K562 (cell line): Measurements from ENCODE around the gene EFCAB10. TPM values are rescaled to one million over a fixed set of nuclear protein-coding genes. Genes with fewer than 3 reads are reported as not detected.

Experiments
- ATAC-seq: fragments of 200-7000 bp; cut with Tn5 transposase; 3 replicates; pipeline ENCODE4 v1.9.1; 2020; ENCODE audit warnings: moderate library complexity
- BruUV-seq: library from RNA; stranded (reverse); fragments of 400-500 nt; replicated peaks from 2 replicates; lab custom pipeline; 2021; lab: Mats Ljungman, UMichigan
- CTCF ChIA-PET: fragments of 300-600 bp; formaldehyde crosslinking; extraction: SDS; loops from one replicate; lab custom pipeline; 2021; ENCODE audit warnings: low intra/inter-chr PET ratio; lab: Yijun Ruan, JAX
- POLR2A ChIA-PET: fragments of 300-600, 350-650 bp; sonication (Branson Sonifier 250); formaldehyde crosslinking; extraction: SDS; loops from one replicate; lab custom pipeline; 2021; ENCODE audit warnings: antibody characterized with exemption, inconsistent platforms; lab: Yijun Ruan, JAX
- DNase-seq, 4 experiments: peaks; one replicate each; pipeline versions ENCODE4 v3.0.0 to v3.0.0-alpha.2; 2011 to 2018; ENCODE audit warnings: low spot score in 3 of 4, mixed read lengths in 3 of 4; ENCODE audit errors: extremely low read depth in 1 of 4
- FAIRE-seq: peaks from 2 replicates; lab custom pipeline; 2011; peaks lifted over from hg19 to GRCh38; lab: Jason Lieb, UNC
- H2AFZ ChIP-seq: 2 replicates; pipeline ENCODE4 v1.6.0; 2011; ENCODE audit warnings: low read depth, low read length, control low read depth, inconsistent platforms
- H3K27ac ChIP-seq: fragments of 200-600 bp; 3 replicates; pipeline ENCODE4 v1.8.0; 2011; ENCODE audit warnings: low read depth, mild to moderate bottlenecking, control low read depth, inconsistent platforms, low read length, moderate library complexity, mixed read lengths; ENCODE audit errors: extremely low read depth
- H3K27me3 ChIP-seq, 2 experiments: fragments of 300-600 bp in 1 of 2; 2 replicates in 1 of 2; 3 replicates in 1 of 2; pipeline versions ENCODE4 v1.6.0 to v1.8.0; 2011; ENCODE audit warnings: inconsistent platforms in 2 of 2, low read length in 2 of 2, mild to moderate bottlenecking in 1 of 2, mixed read lengths in 1 of 2, moderate library complexity in 1 of 2; ENCODE audit not compliant: control insufficient read depth in 2 of 2, insufficient read depth in 2 of 2
- H3K36me3 ChIP-seq: fragments of 300-600 bp; 3 replicates; pipeline ENCODE4 v1.8.0; 2011; ENCODE audit warnings: mild to moderate bottlenecking, low read length, inconsistent platforms; ENCODE audit not compliant: control insufficient read depth, insufficient read depth
- H3K4me1 ChIP-seq, 2 experiments: fragments of 200-600 bp in 1 of 2; replicated peaks in 1 of 2; 2 replicates in 1 of 2; 3 replicates in 1 of 2; pipeline versions ENCODE4 v1.5.1 to v1.8.0; 2011; ENCODE audit warnings: inconsistent platforms in 2 of 2, low read length in 2 of 2, mild to moderate bottlenecking in 1 of 2, mixed read lengths in 1 of 2, moderate library complexity in 1 of 2; ENCODE audit not compliant: control insufficient read depth in 2 of 2, insufficient read depth in 2 of 2
- H3K4me2 ChIP-seq: 2 replicates; pipeline ENCODE4 v1.6.1; 2011; ENCODE audit warnings: low read length, control low read depth, inconsistent platforms, mixed read lengths; ENCODE audit not compliant: insufficient read depth
- H3K4me3 ChIP-seq: fragments of 200-600 bp; sonication (generic), shearing (Covaris generic); 2 replicates; pipeline ENCODE4 v1.5.1; 2016; ENCODE audit warnings: control low read depth, inconsistent platforms
- H3K79me2 ChIP-seq: fragments of 200-600 bp; 3 replicates; pipeline ENCODE4 v1.8.0; 2011; ENCODE audit warnings: low read length, inconsistent platforms; ENCODE audit not compliant: control insufficient read depth, insufficient read depth
- H3K9ac ChIP-seq, 2 experiments: 2 replicates each; pipeline versions ENCODE4 v1.6.0 to v1.6.1; 2011; ENCODE audit warnings: low read depth in 2 of 2, low read length in 2 of 2, control low read depth in 1 of 2, inconsistent platforms in 1 of 2, mild to moderate bottlenecking in 1 of 2, mixed read lengths in 1 of 2; ENCODE audit not compliant: insufficient read depth in 1 of 2
- H3K9me1 ChIP-seq: one replicate; pipeline ENCODE4 v1.6.0; 2011; ENCODE audit warnings: inconsistent platforms, mild to moderate bottlenecking, low read length, moderate library complexity; ENCODE audit not compliant: control insufficient read depth, insufficient read depth
- H3K9me3 ChIP-seq: replicated peaks from 2 replicates; pipeline ENCODE4 v1.5.1; 2011; ENCODE audit warnings: low read depth, low read length, inconsistent platforms; ENCODE audit not compliant: control insufficient read depth, insufficient read depth
- H4K20me1 ChIP-seq: replicated peaks from 2 replicates; pipeline ENCODE4 v1.6.1; 2011; ENCODE audit warnings: low read length, inconsistent platforms, mixed read lengths; ENCODE audit not compliant: control insufficient read depth, insufficient read depth
- CREBBP ChIP-seq: IDR thresholded peaks from one replicate; pipeline ENCODE4 v1.6.1; 2012; ENCODE audit warnings: low read depth, mild to moderate bottlenecking, control low read depth, inconsistent platforms, low read length
- ETV6 ChIP-seq, 3 experiments: fragments of 150-350 bp in 1 of 3; sonication (generic) in 1 of 3; formaldehyde crosslinking in 1 of 3; IDR thresholded peaks; 2 replicates each; pipeline versions ENCODE4 v1.6.1 to v1.8.0; 2014 to 2022; ENCODE audit warnings: borderline replicate concordance in 2 of 3, low read depth in 2 of 3, antibody characterized with exemption in 1 of 3, low read length in 1 of 3, mild to moderate bottlenecking in 1 of 3, missing genetic modification reagents in 1 of 3
- L3MBTL2 ChIP-seq: fragments of 450-650 bp; IDR thresholded peaks from 2 replicates; pipeline ENCODE4 v1.6.1; 2016; ENCODE audit warnings: mild to moderate bottlenecking, moderate library complexity
- MAFG ChIP-seq: fragments of 450-650 bp; conservative IDR thresholded peaks from 2 replicates; pipeline ENCODE4 v1.6.1; 2016; ENCODE audit warnings: missing genetic modification characterization, missing compliant biosample characterization
- MCM5 ChIP-seq: fragments of 450-650 bp; IDR thresholded peaks from 2 replicates; pipeline ENCODE4 v1.6.1; 2016; ENCODE audit warnings: low read depth
- MNT ChIP-seq, 2 experiments: fragments of 450-650 bp; conservative IDR thresholded peaks; 2 replicates each; pipeline ENCODE4 v1.6.1; 2017; ENCODE audit warnings: mild to moderate bottlenecking in 2 of 2, moderate library complexity in 2 of 2
- NR2C1 ChIP-seq, 2 experiments: fragments of 450-650 bp; IDR thresholded peaks; 2 replicates each; pipeline ENCODE4 v1.6.1; 2017; ENCODE audit warnings: mild to moderate bottlenecking in 2 of 2, antibody characterized with exemption in 1 of 2, inconsistent platforms in 1 of 2, missing compliant biosample characterization in 1 of 2, missing genetic modification characterization in 1 of 2
- SPI1 ChIP-seq: IDR thresholded peaks from 2 replicates; pipeline ENCODE4 v1.6.1; 2011; ENCODE audit warnings: low read depth, low read length, control low read depth, borderline replicate concordance
- STAT5A ChIP-seq: IDR thresholded peaks from 2 replicates; pipeline ENCODE4 v1.6.1; 2012; ENCODE audit warnings: low read length, inconsistent platforms, borderline replicate concordance
- ZBED1 ChIP-seq: IDR thresholded peaks from 2 replicates; pipeline ENCODE4 v1.6.1; 2014
- ZNF133 ChIP-seq: fragments of 250-450 bp; sonication (Bioruptor Pico); IDR thresholded peaks from 2 replicates; pipeline ENCODE4 v1.4.0; 2020; ENCODE audit warnings: mild to moderate bottlenecking
- ZNF282 ChIP-seq: sonication (generic); formaldehyde crosslinking; IDR thresholded peaks from 2 replicates; pipeline ENCODE4 v1.8.1; 2023; ENCODE audit warnings: missing genetic modification reagents
- WGBS: fragments of 100-300 bp; shearing (Covaris generic); methylation state at CpG from one replicate; pipeline ENCODE4 v1.1.6; 2016; ENCODE audit warnings: low coverage, mixed read lengths; ENCODE audit not compliant: insufficient coverage; ENCODE audit errors: missing lambda C conversion rate; 5-methylcytosine and 5-hydroxymethylcytosine counted together
- in situ Hi-C: fragments of 300-500 bp; cut with MboI; formaldehyde crosslinking; loops from 4 replicates; pipeline ENCODE4 v1.15.0; 2018; ENCODE audit warnings: inconsistent platforms, mixed read lengths
- intact Hi-C: fragments of 100-400 bp; cut with micrococcal nuclease; formaldehyde crosslinking; loops from 2 replicates; pipeline ENCODE4 v1.14.2; 2022
- polyA plus RNA-seq, 8 experiments: library from polyadenylated mRNA; depleted of rRNA in 4 of 8; stranded (reverse) in 5 of 8; unstranded in 3 of 8; fragments of >200 nt; fragmentation: Nextera tagmentation in 2 of 8; fragmentation: Illumina TruSeq in 1 of 8; extraction: Ambion mirVana in 2 of 8; extraction: Trizol in 1 of 8; gene quantifications; 2 replicates each; pipeline versions ENCODE4 v1.2.1 to v1.2.3, GENCODE V29; 2011 to 2014; ENCODE audit warnings: inconsistent platforms in 1 of 8, missing spikeins in 1 of 8
- total RNA-seq, 7 experiments: library from RNA; depleted of rRNA in 6 of 7; stranded (reverse); fragments of >200 nt in 6 of 7; fragmentation: Illumina TruSeq in 2 of 7; extraction: Trizol in 2 of 7; gene quantifications; 2 replicates each; pipeline versions ENCODE4 v1.2.1 to v1.2.3, GENCODE V29; 2011 to 2021; ENCODE audit warnings: low replicate concordance in 1 of 7
- TF ChIP-seq, protein P1 (sequence below): fragments of 450-650 bp; IDR thresholded peaks from 2 replicates; pipeline ENCODE4 v1.6.1; 2017; ENCODE audit warnings: antibody characterized with exemption

Gene EFCAB10
- total and polyA plus RNA-seq, 9 of the 15 experiments (the other 6 are each of a cell fraction or from before 2014, with no cell fraction given): 5.0 to 21.4 (median 16.8) TPM

- no peaks in the 10 kb centered on the region for H3K9me3 ChIP-seq
- CTCF ChIA-PET: no interaction called here
- peak overlapping the region; percentile 90 for H2AFZ ChIP-seq
- ATAC-seq (peak; percentile 78), DNase-seq (peak; percentile 53 to 78 (median 64)), FAIRE-seq (no peak)
- H4K20me1 ChIP-seq: no peaks in the 10 kb centered on the region
- H3K9me1 ChIP-seq: no peaks in the 10 kb centered on the region
- H3K36me3 ChIP-seq: no peaks in the 10 kb centered on the region
- peak overlapping the region; percentile 74 for H3K4me2 ChIP-seq
- H3K27me3 ChIP-seq: peaks cover 3 to 8% of the 10 kb centered on the region in 2 experiments; a peak in 2 of 5 replicates
- in situ Hi-C loops (no loop called here), intact Hi-C loops (no loop called here)
- H3K4me3 ChIP-seq: peak overlapping the region; percentile 32
- POLR2A ChIA-PET: interaction anchor here (0.6 to 1.7 kb wide), 3 partner anchors 15 to 104 kb away, joined by 3 to 4 read pairs (median 4); no protein-coding TSS in a partner anchor
- peaks cover 5% of the 10 kb centered on the region; the same call in 1 of the 3 replicates for H3K79me2 ChIP-seq
- H3K9ac ChIP-seq: peak overlapping the region in 1 of 2 experiments; percentile 60; a peak in 2 of 4 replicates
- BruUV-seq: no TSS peak
- peaks cover 0 to 10% of the 10 kb centered on the region in 2 experiments; a peak in 3 of 5 replicates for H3K4me1 ChIP-seq
- 28% methylated on average over 14 of the region's 14 CpGs for WGBS
- peak overlapping the region; percentile 44; the same call in 2 of the 3 replicates for H3K27ac ChIP-seq
- peak; percentile 90 for TF ChIP-seq L3MBTL2
- TF ChIP-seq, protein P1, sequence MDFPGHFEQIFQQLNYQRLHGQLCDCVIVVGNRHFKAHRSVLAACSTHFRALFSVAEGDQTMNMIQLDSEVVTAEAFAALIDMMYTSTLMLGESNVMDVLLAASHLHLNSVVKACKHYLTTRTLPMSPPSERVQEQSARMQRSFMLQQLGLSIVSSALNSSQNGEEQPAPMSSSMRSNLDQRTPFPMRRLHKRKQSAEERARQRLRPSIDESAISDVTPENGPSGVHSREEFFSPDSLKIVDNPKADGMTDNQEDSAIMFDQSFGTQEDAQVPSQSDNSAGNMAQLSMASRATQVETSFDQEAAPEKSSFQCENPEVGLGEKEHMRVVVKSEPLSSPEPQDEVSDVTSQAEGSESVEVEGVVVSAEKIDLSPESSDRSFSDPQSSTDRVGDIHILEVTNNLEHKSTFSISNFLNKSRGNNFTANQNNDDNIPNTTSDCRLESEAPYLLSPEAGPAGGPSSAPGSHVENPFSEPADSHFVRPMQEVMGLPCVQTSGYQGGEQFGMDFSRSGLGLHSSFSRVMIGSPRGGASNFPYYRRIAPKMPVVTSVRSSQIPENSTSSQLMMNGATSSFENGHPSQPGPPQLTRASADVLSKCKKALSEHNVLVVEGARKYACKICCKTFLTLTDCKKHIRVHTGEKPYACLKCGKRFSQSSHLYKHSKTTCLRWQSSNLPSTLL: no peak
- no peak for TF ChIP-seq ZBED1
- TF ChIP-seq NR2C1 (IDR thresholded peaks at IDR 0.05): 0 out of 2 replicates have a peak, but pooled peaks have one; percentile 15
- 0 out of 2 replicates have a peak, but pooled peaks have one; percentile 23 for TF ChIP-seq NR2C1 (tag; IDR thresholded peaks at IDR 0.05)
- no peak for TF ChIP-seq ZNF133 (CRISPR knock-in tag)
- no peak for TF ChIP-seq MAFG
- TF ChIP-seq CREBBP: no peak
- TF ChIP-seq ETV6 (IDR thresholded peaks at IDR 0.05; ENCODE audit: borderline replicate concordance in 1 of 2, low read depth in 2 of 2, low read length in 1 of 2): no peak
- TF ChIP-seq ETV6 (CRISPR knock-in tag; IDR thresholded peaks at IDR 0.05; ENCODE audit: borderline replicate concordance): no peak
- no peak for TF ChIP-seq STAT5A
- TF ChIP-seq SPI1: no peak
- no peak for TF ChIP-seq MCM5
- no peak for TF ChIP-seq ZNF282 (CRISPR knock-in tag)
- TF ChIP-seq MNT (conservative IDR thresholded peaks at IDR 0.05): peak; percentile 14 to 48; a peak in 1 of 4 replicates
Measured at GRCh38 chr7:105600720-105601550, 19.6 kb upstream of the EFCAB10 start.
